Epidermal melanocyte (primary cell): ENCODE data around the gene GULP1.
A peak's percentile ranks its signal among the peaks of the same experiment; 100 is the strongest.
"Not testable (repeated sequence)": the region's sequence is repeated elsewhere in the genome, so short reads cannot be mapped to it uniquely, and the experiment has no call there.

ENCODE experiments used
- DNase-seq: peaks from one replicate; pipeline ENCODE4 v3.0.0; 2011; ENCODE audit warnings: low spot score; ENCODE audit not compliant: insufficient read length

GULP1 gene, protein sequence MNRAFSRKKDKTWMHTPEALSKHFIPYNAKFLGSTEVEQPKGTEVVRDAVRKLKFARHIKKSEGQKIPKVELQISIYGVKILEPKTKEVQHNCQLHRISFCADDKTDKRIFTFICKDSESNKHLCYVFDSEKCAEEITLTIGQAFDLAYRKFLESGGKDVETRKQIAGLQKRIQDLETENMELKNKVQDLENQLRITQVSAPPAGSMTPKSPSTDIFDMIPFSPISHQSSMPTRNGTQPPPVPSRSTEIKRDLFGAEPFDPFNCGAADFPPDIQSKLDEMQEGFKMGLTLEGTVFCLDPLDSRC

DNA sequence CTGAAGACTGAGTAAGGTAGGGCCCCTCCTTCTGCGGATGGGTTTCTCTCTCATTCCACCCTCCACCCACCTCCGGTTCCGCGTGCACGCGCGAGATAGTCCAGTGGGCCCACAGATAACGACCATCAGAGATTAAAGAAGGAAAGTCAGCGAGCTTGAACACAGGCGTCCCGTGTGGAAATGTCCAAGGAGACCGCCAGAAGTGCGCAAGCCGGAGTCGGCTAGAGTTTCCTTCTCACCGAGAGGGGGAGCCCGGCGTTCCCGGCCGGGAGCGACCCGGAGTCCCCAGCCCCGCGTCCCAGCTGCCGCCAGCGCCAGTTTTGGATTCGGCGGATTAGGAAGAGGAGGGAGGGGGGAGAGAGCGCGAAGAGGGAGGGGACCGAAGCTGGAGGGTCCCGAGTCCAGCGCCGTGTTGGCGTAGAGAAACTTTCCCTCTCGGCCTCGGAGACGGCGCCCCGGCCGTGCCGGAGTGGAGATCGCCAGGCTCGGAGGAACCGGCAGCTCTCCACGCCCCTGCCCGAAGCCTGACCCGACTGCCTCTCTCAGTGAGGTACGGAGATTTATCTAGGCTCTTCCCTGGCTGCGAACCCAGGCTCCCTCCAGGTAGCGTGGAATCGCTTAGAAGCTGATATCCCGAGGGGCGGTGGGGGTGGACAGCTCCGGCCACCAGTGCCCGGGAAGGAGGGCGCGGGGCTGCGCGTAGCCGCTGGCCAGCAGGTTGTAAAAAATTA lies at the start of gene GULP1:
TSS of gene GULP1 (plus strand) at position 258 of the 731 bp plus-strand sequence. CDS start 185,829 bp downstream, outside the sequence.
- DNase-seq = peak; percentile 33

DNA sequence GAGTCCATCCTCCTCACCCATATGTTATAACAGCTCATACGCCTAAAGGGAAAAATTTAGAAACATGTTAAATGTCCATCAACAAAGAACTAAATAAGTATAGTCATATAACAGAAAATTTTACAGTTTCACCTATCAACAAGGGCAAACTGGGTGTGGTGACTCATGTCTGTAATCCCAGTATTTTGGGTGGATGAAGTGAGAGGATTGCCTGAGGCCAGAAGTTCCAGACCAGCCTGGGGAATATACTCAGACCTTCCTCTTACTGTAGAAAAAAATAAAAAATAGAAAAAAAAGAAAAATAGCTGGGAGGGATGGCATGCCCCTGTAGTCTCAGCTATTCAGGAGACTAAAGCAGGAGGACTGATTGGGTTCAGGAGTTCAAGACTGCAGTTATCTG lies 48.3 kb upstream of the GULP1 start:
- DNase-seq = no peak

DNA sequence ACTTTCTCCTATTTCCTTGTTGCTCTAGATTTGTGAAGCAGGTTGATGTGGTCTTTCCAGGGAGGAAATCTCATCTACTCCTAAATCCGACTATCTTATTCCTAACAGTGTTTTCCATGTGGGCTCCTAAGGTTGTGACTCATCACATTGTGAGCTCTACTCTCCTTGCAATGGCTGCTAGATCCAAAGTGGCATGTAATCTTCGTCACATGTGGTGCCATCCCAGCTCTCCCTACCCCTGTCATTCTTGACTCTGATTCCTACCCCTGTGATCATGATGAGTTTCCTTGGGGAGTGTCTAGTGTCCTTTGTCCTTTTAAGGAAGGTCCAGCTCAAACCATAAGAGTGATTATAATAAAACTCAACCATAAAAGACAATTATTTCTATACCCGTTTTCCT lies 47.3 kb upstream of the GULP1 start:
- no peak for DNase-seq

DNA sequence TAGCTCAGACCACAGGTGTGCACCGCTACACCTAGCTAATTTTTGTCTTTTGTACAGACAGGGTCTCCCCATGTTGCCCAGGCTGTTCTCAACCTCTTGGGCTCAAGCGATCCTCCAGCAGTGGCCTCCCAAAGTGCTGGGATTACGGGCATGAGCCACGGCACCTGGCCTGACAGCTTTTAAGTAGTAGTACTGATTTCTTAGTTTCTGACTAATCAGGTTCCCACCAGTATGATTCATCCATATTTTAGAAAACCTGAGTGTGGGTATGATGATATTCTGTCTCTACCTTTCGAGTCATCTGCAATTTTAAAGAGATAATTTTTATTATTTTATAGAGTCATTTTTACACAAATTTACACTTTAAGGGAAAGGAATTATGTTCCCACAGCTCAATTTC lies 46.4 kb upstream of the GULP1 start:
- DNase-seq = no peak

DNA sequence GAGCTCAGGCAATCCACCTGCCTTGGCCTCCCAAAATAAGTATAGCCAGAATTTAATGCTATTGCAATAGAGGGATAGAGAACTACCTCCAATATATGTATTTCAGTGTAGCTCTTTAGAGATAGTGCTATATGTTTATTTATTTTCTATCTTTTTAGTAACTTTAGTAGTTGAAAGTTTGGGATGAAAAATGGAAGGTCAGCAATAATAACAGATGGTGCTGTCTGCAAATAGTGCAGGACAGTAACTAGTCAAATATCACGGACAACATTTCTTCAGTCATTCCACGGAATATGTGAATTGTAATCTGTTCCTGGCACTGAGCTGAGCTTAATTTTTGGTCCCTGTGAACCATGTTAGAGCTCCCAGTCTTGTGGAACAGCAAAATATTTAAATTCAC lies 43.2 kb upstream of the GULP1 start:
- no peak for DNase-seq

DNA sequence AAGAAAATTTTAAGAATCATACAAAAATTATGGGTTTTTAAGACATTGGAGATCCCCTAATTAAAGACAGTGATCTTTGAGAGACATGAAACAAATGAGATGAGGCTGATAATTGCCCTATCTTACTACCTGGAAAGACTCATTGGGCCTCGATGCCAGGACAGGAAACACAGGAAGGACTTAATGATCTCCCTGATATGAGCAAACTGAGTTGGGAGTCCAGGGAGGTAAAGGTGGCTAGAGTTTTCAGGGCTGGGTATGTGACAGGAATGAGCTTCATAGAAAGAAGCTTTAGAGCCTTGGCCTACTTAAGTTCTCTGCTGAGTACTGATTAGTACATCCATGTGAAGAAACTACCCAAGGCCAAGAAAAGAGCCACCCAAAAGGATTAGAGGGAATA lies 40.6 kb upstream of the GULP1 start:
- DNase-seq = no peak

DNA sequence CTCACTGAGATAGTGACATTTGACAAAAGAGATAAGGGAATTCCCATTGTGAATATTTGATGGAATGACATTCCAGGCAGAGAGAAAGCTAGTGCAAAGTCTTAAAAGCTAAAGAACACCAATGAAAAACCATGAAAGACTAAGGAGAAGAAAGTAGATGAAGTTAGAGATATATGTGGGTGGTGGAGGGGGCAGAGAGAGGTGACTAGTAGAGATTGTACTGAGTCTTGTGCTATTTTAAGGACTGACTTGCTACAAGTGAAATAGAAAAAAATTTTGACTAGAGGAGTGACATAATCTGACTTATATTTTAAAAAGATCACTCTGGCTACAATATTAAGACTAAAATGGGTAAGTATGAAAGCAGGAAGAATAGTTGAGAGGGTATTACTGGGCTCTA lies 35.3 kb upstream of the GULP1 start:
- DNase-seq = no peak

DNA sequence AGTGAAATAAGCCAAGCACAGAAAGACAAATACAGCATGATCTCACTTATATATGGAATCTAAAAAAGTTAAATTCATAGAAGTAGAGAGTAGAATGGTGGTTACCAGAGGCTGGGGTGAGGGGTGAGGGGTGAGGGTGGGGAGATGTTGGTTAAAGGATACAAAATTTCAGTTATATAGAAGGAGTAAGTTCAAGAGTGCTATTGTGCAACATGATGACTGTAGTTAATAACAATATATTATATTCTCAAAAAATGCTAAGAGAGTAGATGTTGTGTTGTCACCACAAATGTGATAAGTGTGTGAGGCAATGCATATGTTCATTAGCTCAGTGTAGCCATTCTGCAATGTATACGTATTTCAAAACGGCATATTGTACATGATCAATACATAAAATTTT lies 26.4 kb upstream of the GULP1 start:
- DNase-seq = no peak

DNA sequence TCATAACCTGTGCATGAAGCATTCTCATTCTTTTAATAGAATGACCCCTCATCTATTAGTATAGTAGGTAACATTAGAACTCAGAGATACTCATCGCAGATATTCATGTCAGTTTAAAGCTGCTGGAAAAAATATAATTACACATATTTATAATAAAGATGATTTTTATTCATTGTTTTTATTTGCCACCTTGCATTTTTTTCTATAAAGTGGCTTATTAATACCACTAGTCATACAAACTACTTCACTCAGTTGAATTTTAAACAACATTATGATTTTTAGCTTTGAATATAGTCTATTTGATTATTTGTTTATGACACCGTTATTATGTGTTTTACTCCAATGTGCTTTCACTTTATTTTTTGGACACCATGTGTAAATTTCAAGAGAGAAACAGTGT lies 23.9 kb upstream of the GULP1 start:
- no peak for DNase-seq

DNA sequence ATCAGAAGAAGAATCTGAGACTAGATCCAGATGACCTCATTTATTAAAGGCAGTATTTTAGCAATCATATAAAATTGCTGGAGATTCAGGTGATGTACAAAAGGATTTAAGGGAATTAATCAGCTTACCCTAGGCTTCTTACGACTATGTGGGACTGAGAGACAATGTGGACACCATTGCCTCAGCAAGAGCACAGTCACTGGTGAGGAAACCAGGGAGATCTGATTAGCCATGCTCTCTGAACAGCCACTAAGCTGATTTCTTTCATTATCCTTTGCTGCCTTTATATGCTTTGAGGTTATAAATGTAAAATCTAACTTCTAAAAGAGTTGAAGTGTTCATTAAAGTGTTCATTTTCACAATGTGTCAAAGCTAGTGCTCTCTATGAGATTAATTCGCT lies 22.7 kb upstream of the GULP1 start:
- no peak for DNase-seq

DNA sequence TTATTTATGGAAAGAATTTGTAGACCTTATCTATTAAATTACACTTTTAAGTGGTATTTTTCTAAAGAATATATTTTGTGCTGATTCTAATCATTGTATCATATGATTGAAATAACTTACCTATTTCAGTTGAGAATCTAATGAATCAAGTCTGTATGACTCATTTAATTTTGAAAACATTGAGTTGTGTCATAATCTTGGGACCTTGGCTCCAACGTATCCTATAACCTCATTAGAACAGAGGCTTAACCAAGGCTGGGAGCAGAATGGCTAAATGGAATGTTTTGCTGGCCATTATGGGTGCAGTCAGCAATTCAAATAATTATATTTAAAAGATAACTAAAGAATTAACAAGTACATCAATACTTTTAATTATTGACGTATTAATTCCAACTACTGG lies 19.6 kb upstream of the GULP1 start:
- no peak for DNase-seq

DNA sequence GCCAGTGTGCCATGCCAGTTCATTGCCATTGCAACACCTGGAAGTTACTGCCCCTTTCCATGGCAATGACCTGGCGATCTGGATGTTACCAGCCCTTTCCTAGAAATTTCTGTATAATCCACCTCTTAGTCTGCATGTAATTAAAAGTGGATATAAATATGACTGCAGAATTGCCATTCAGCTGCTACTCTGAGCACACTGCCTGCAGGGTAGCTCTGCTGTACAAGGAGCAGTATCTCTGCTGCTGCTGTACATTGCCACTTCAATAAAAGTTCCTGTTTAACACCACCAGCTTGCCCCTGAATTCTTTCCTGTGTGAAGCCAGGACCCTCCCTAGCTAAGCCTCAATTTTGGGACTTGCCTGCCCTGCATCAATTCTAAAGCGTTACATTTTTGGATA lies 17.4 kb upstream of the GULP1 start:
- no peak for DNase-seq

DNA sequence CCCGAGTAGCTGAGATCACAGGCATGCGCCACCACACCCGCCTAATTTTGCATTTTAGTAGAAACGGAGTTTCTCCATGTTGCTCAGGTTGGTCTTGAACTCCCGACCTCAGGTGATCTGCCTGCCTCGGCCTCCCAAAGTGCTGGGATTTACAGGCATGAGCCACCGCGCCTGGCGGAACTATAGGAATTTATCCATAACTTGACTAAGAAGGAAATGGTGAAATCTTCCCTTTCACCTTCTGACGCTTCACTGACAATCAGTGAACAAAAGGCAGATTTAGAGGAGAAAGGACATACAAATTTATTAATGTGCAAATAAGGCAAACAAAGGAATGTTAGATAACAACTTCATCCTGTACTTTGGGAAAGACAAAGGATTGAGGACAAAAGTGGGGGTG lies 15.4 kb upstream of the GULP1 start:
- DNase-seq = no peak

DNA sequence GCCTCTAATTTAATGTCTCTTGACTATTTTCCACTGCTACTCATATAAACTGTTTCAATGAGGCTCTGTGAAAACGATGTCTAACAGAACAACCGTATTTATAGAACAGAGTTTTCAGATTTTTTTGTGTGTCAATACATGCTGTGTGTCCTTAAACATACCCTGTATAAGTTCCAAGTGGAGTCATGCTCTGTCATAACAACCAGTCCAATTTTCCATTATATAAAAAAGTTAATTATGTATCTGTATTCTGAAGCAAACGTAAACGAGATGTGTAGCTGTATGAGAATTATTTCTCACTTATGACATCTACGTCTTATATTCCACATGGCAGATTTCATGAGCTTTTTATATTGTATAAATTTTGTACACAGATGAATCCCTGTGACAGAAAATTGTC lies 13.9 kb upstream of the GULP1 start:
- no peak for DNase-seq

DNA sequence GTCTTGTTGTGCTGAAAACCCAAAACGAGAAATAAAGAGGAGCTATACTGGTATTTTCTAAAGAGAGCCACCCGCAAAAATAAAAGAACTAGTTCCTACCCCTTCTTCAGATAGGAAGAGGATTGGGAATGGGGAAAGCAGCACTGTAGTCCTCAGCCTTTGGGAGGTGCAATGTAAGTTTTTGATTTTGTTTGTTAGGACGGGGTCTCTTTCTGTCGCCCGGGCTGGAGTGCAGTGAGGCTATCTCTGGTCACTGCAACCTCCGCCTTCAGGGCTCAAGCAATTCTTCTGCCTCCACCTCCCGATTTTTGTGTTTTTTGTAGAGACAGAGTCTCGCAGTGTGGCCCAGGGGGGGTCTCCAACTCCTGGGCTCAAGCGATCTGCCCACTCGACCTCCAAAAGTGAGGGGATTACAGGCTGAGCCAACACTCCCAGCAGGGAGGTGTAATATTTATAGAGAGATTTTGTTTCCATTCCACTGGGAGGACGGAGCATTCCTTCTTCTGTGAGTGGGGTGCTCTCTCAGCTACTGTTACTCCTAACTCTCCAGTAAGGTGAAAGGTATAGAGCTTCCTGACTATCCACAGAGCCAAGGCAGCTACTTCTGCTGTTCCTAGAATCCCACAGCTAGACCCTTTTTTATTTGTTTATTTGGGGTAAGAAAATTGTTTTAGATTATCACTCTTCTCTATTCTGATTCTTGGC lies 13.1 kb upstream of the GULP1 start:
- DNase-seq = no peak

DNA sequence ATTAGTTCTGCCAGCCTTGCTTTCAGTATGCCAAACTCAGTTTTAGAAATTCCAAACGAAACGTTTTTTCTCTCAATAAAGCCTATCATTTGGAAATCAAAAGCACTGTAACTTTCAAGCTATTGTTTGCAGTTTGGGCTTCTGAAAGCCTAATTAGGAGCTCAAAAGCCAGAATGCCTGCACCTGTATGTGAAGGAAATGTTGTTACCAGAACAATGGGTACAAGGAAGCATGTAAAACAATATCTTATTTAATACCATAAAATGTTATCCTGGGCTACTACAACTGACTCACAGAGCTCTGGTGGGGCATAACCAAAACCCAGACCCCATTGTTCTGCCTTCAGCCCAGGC lies 12.6 kb upstream of the GULP1 start:
- DNase-seq = no peak

DNA sequence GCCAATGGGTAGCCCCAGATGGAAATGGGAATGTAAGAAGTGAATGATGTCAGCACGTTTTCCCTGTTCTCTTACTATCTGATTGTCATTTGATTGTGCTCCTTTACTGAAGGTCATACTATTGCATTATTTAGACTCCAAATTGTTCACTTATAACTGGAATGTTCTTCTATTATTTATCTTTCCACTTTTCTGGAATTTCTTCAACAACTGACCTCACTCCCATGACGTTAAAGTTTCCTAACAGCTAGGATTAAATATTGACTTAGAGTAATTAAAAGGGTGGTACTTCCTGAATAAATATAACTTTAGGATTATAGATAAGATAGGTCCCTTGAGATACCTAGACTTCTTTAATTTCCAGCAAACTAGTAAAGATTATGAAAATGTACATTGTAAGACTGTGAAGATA lies 10.9 kb upstream of the GULP1 start:
- DNase-seq = no peak

DNA sequence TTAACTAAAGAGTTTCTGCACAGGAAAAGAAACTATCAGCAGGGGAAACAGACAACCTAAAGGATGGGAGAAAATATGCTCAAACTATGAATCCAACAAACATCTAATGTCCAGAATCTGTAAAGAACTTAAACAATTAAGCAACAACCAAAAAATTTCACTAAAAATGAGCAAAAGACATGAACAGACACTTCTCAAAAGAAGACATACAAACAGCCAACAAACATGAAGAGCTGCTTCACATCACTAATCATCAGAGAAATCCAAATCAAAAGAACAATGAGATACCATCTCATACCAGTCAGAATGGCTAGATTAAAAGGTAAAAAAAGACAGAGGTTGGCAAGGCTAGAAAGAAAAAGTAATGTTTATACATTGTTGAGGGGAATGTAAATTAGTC lies 8.8 kb upstream of the GULP1 start:
- no peak for DNase-seq

DNA sequence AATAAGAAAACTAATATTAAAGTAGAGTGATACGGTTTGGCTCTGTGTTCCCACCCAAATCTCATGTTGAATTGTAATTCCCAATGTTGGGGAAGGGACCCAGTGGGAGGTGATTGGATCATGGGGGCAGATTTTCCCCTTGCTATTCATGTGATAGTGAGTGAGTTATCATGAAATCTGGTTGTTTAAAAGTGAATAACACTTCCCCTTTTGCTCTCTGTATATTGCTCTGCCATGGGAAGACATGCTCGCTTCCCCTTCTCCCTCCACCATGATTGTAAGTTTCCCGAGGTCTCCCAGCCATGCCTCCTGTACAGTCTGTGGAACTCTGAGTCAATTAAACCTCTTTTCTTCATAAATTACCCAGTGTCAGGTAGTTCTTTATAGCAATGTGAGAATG lies 7.4 kb upstream of the GULP1 start:
- DNase-seq = not testable (repeated sequence)

DNA sequence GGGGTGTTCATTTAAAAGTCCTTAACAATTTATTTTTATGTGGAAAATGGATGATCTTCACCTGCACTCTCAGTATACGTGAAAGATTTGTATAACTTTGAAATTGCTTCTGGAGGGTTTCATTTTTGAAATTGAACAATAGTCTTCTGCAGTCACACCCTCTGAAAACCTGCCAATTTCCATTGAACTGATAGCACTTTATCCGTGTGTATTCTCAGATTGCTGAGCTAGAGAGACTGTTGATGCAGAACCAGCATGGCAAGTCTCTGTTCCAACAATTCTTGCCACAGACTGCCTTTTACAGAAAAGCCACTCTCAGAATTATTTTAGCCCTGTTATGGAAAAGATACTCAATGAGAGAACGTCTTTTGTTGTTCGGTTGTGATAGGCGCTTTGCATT lies 6.6 kb upstream of the GULP1 start:
- DNase-seq = no peak

DNA sequence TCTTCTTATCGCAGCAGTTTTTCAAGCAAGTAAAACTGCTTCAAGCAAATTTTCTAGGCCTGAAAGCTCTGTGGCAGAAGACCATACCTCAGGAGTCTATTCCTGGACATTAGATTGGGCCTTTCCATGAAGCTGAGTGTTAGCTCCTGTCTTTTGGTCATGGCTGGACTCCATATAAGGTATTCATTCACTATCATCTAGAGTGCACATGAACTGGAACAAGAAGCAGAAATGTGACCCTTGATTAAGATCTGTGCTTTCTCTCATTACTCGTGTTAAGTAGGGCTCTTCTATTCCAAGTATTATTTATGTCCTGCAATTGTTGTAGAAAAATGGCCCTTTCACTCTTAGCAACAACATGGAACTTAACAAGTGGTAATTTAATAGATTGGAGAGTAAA lies 5.9 kb upstream of the GULP1 start:
- no peak for DNase-seq

DNA sequence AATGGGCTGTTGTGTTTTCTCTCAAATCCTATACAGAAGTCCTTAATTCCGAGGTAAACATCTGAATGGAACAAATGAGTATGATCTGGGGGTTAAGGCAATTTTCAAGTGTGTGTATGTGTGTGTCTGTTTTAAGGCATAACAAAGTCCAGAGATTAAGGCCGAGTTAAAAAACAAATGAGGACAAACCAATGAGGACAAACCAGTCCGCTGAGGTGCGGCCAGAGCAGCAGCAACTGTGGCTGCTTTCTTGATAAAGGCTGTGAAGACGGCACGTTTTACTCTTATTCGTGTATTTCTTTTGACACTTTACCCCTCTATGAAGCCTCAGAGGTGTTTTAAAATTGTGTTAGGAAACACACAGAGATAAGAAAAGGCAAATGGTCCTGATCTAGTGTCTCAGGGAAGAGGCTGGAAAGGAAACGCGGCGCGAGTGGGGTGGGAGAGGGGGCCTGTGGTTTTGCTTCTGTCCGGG lies 495 bp upstream of the GULP1 start:
- no peak for DNase-seq
